HepG2 (cell line): ENCODE results near the gene C16orf90. TPM values are rescaled to one million over a fixed set of nuclear protein-coding genes. Genes with fewer than 3 reads are reported as not detected.

Source experiments
- ATAC-seq: fragments of 200-7000 bp; cut with Tn5 transposase; 3 replicates; pipeline ENCODE4 v1.9.1; 2020; ENCODE audit warnings: mild to moderate bottlenecking, moderate library complexity
- BruUV-seq: library from RNA; stranded (reverse); fragments of 400-500 nt; replicated peaks from 2 replicates; lab custom pipeline; 2021; lab: Mats Ljungman, UMichigan
- CTCF ChIA-PET: fragments of 300-600 bp; formaldehyde crosslinking; extraction: SDS; loops from one replicate; lab custom pipeline; 2021; ENCODE audit warnings: low total read pairs, inconsistent platforms, low intra/inter-chr PET ratio; lab: Yijun Ruan, JAX
- POLR2A ChIA-PET: fragments of 350-600 bp; sonication (Branson Sonifier 250); formaldehyde crosslinking; loops from one replicate; lab custom pipeline; 2020; ENCODE audit warnings: antibody characterized with exemption, inconsistent platforms; lab: Yijun Ruan, JAX
- DNase-seq: peaks from one replicate; pipeline ENCODE4 v3.0.0-alpha.2; 2015; ENCODE audit warnings: low spot score
- FAIRE-seq: peaks from 3 replicates; lab custom pipeline; 2011; peaks lifted over from hg19 to GRCh38; lab: Jason Lieb, UNC
- H2AFZ ChIP-seq: one replicate; pipeline ENCODE4 v1.6.1; 2011; ENCODE audit warnings: low read length, inconsistent platforms
- H3K27ac ChIP-seq: fragments of 300-600 bp; 3 replicates; pipeline ENCODE4 v1.8.0; 2011; ENCODE audit warnings: mixed run types, mild to moderate bottlenecking, mixed read lengths, low read length, inconsistent platforms; ENCODE audit not compliant: insufficient read depth; ENCODE audit errors: extremely low read length
- H3K27me3 ChIP-seq, 2 experiments: fragments of 200-600 bp in 1 of 2; 2 replicates in 1 of 2; 3 replicates in 1 of 2; pipeline versions ENCODE4 v1.6.0 to v1.8.0; 2011; ENCODE audit warnings: low read length in 2 of 2, mild to moderate bottlenecking in 2 of 2, moderate library complexity in 2 of 2, inconsistent platforms in 1 of 2; ENCODE audit not compliant: insufficient read depth in 2 of 2, control insufficient read depth in 1 of 2
- H3K36me3 ChIP-seq, 2 experiments: fragments of 200-600 bp in 1 of 2; replicated peaks in 1 of 2; 2 replicates in 1 of 2; 3 replicates in 1 of 2; pipeline versions ENCODE4 v1.5.1 to v1.8.0; 2011; ENCODE audit warnings: low read length in 2 of 2, inconsistent platforms in 1 of 2; ENCODE audit not compliant: insufficient read depth in 2 of 2, control insufficient read depth in 1 of 2
- H3K4me1 ChIP-seq: 2 replicates; pipeline ENCODE4 v1.5.1; 2012; ENCODE audit warnings: low read length, inconsistent platforms; ENCODE audit not compliant: insufficient read depth
- H3K4me2 ChIP-seq: 2 replicates; pipeline ENCODE4 v1.6.0; 2011; ENCODE audit warnings: low read depth, low read length, inconsistent platforms
- H3K4me3 ChIP-seq, 3 experiments: fragments of 200-600 bp in 1 of 3; sonication (generic), shearing (Covaris generic) in 1 of 3; replicated peaks in 1 of 3; 2 replicates each; pipeline ENCODE4 v1.5.1; 2011 to 2016; ENCODE audit warnings: low read length in 3 of 3, inconsistent platforms in 2 of 3, low read depth in 2 of 3, mild to moderate bottlenecking in 2 of 3, control low read depth in 1 of 3, mixed read lengths in 1 of 3; ENCODE audit not compliant: insufficient read depth in 1 of 3
- H3K79me2 ChIP-seq: one replicate; pipeline ENCODE4 v1.6.1; 2011; ENCODE audit warnings: low read length, inconsistent platforms; ENCODE audit not compliant: insufficient read depth
- H3K9ac ChIP-seq: 2 replicates; pipeline ENCODE4 v1.6.0; 2011; ENCODE audit warnings: mild to moderate bottlenecking, low read depth, low read length, inconsistent platforms; ENCODE audit not compliant: insufficient read depth
- H3K9me3 ChIP-seq: 2 replicates; pipeline ENCODE4 v1.5.1; 2012; ENCODE audit warnings: mild to moderate bottlenecking, low read length
- H4K20me1 ChIP-seq: 2 replicates; pipeline ENCODE4 v1.6.0; 2011; ENCODE audit warnings: inconsistent platforms, mild to moderate bottlenecking, low read length, moderate library complexity; ENCODE audit not compliant: insufficient read depth
- BCL6 ChIP-seq: IDR thresholded peaks from 2 replicates; pipeline ENCODE4 v1.6.1; 2016; ENCODE audit warnings: missing genetic modification reagents, missing compliant biosample characterization
- DNMT3B ChIP-seq: conservative IDR thresholded peaks from 2 replicates; pipeline ENCODE4 v1.6.1; 2016; ENCODE audit warnings: missing biosample characterization, control low read depth
- IRF1 ChIP-seq: sonication (generic); formaldehyde crosslinking; IDR thresholded peaks from 2 replicates; pipeline ENCODE4 v1.4.0; 2020; ENCODE audit warnings: low read depth, mild to moderate bottlenecking, missing genetic modification reagents
- MAF1 ChIP-seq: sonication (generic); formaldehyde crosslinking; IDR thresholded peaks from 2 replicates; pipeline ENCODE4 v1.5.0; 2020; ENCODE audit warnings: missing genetic modification reagents, borderline replicate concordance
- PPARG ChIP-seq: conservative IDR thresholded peaks from 2 replicates; pipeline ENCODE4 v1.6.1; 2016; ENCODE audit warnings: missing biosample characterization, missing genetic modification reagents
- XBP1 ChIP-seq: sonication (generic); formaldehyde crosslinking; IDR thresholded peaks from 2 replicates; pipeline ENCODE4 v1.5.0; 2020; ENCODE audit warnings: missing genetic modification reagents
- ZSCAN25 ChIP-seq: sonication (generic); formaldehyde crosslinking; IDR thresholded peaks from 2 replicates; pipeline ENCODE4 v1.8.0; 2022; ENCODE audit warnings: mild to moderate bottlenecking, missing genetic modification reagents
- WGBS: methylation state at CpG from one replicate; pipeline ENCODE4 v1.1.6; 2017; ENCODE audit warnings: low lambda C conversion rate; 5-methylcytosine and 5-hydroxymethylcytosine counted together
- in situ Hi-C: cut with HindIII; loops from 2 replicates; pipeline ENCODE4 v1.10.0; 2017; ENCODE audit warnings: low pct_unique_long_range_greater_than_20kb; ENCODE audit not compliant: extremely low pct_ligation_motif_present
- intact Hi-C: fragments of 100-400 bp; cut with micrococcal nuclease; formaldehyde crosslinking; loops from one replicate; pipeline ENCODE4 v1.10.0; 2022; ENCODE audit not compliant: unreplicated experiment
- polyA plus RNA-seq, 8 experiments: library from polyadenylated mRNA; depleted of rRNA in 3 of 8; stranded (reverse) in 7 of 8; unstranded in 1 of 8; fragments of >200 nt; fragmentation: Illumina TruSeq in 4 of 8; extraction: Trizol in 4 of 8; gene quantifications; 2 replicates each; pipeline versions ENCODE4 v1.2.1 to v1.2.3, GENCODE V29; 2011 to 2016; ENCODE audit warnings: low read depth in 4 of 8, missing spikeins in 1 of 8, mixed read lengths in 1 of 8; ENCODE audit not compliant: insufficient read depth in 1 of 8
- total RNA-seq, 5 experiments: library from RNA; depleted of rRNA; stranded (reverse); fragments of >200 nt; fragmentation: Illumina TruSeq; extraction: Trizol; gene quantifications; 2 replicates each; pipeline ENCODE4 v1.2.3, GENCODE V29; 2016; ENCODE audit warnings: low read depth in 1 of 5
- TF ChIP-seq, protein P1 (sequence below): sonication (generic); formaldehyde crosslinking; conservative IDR thresholded peaks from 2 replicates; pipeline ENCODE4 v1.4.0; 2020; ENCODE audit warnings: mild to moderate bottlenecking, missing genetic modification reagents, moderate library complexity
- TF ChIP-seq, protein P2 (sequence below): IDR thresholded peaks from 2 replicates; pipeline ENCODE4 v1.4.0; 2020; ENCODE audit warnings: mild to moderate bottlenecking, missing genetic modification reagents

Gene C16orf90
- total and polyA plus RNA-seq, 2 of the 13 experiments (the other 11 are each of a cell fraction or from before 2014, with no cell fraction given), result not detected

DNA sequence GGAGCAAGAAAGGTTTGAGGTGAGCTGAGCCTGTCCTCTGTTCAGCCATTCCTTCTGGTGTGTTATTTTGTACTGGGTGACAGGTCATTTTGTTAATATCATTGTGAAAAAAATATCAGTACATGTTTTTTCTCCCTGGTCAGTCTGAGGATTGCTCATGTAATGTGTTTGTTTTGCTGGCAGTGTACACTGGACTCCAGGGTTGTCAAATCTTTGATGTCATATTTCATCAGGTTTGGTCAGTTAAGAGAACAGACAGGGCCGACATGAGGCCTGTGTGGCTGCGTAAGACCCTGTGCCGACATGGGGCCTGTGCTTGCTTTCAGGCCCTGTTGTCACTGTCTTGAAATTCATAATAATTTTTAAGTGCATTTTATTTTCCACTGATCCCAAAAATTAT, 28.0 kb upstream of the C16orf90 start:
- H3K27me3 ChIP-seq, result no peaks in the 10 kb centered on the region
- no peak overlapping the region for H2AFZ ChIP-seq
- FAIRE-seq (no peak), ATAC-seq (no peak; the same call in 2 of the 3 replicates), DNase-seq (peak; percentile 29)
- H3K4me3 ChIP-seq, result no peak overlapping the region
- CTCF ChIA-PET, result no interaction called here
- no peaks in the 10 kb centered on the region for H3K79me2 ChIP-seq
- H4K20me1 ChIP-seq, result no peaks in the 10 kb centered on the region
- no TSS peak for BruUV-seq
- H3K27ac ChIP-seq, result peak overlapping the region; percentile 3
- 73% methylated on average over 3 of the region's 3 CpGs for WGBS
- peaks cover 10% of the 10 kb centered on the region for H3K4me1 ChIP-seq
- POLR2A ChIA-PET, result no interaction called here
- in situ Hi-C loops, result no loop called here
- intact Hi-C loops, result no loop called here
- H3K4me2 ChIP-seq, result no peak overlapping the region
- H3K36me3 ChIP-seq, result peaks cover 11 to 38% of the 10 kb centered on the region in 2 experiments; a peak in 4 of 5 replicates
- no peaks in the 10 kb centered on the region for H3K9me3 ChIP-seq
- H3K9ac ChIP-seq, result no peak overlapping the region
- TF ChIP-seq XBP1 (CRISPR knock-in tag) (no peak), DNMT3B (CRISPR knock-in tag) (no peak), ZSCAN25 (CRISPR knock-in tag) (no peak), IRF1 (CRISPR knock-in tag) (no peak), MAF1 (no peak), PPARG (CRISPR knock-in tag) (0 out of 2 replicates have a peak, but pooled peaks have one; percentile 32), BCL6 (CRISPR knock-in tag) (0 out of 2 replicates have a peak, but pooled peaks have one; percentile 26)
- TF ChIP-seq, protein P1, sequence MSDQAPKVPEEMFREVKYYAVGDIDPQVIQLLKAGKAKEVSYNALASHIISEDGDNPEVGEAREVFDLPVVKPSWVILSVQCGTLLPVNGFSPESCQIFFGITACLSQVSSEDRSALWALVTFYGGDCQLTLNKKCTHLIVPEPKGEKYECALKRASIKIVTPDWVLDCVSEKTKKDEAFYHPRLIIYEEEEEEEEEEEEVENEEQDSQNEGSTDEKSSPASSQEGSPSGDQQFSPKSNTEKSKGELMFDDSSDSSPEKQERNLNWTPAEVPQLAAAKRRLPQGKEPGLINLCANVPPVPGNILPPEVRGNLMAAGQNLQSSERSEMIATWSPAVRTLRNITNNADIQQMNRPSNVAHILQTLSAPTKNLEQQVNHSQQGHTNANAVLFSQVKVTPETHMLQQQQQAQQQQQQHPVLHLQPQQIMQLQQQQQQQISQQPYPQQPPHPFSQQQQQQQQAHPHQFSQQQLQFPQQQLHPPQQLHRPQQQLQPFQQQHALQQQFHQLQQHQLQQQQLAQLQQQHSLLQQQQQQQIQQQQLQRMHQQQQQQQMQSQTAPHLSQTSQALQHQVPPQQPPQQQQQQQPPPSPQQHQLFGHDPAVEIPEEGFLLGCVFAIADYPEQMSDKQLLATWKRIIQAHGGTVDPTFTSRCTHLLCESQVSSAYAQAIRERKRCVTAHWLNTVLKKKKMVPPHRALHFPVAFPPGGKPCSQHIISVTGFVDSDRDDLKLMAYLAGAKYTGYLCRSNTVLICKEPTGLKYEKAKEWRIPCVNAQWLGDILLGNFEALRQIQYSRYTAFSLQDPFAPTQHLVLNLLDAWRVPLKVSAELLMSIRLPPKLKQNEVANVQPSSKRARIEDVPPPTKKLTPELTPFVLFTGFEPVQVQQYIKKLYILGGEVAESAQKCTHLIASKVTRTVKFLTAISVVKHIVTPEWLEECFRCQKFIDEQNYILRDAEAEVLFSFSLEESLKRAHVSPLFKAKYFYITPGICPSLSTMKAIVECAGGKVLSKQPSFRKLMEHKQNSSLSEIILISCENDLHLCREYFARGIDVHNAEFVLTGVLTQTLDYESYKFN (CRISPR knock-in tag), result peak; percentile 30; the same call in 1 of the 2 replicates
- TF ChIP-seq, protein P2, sequence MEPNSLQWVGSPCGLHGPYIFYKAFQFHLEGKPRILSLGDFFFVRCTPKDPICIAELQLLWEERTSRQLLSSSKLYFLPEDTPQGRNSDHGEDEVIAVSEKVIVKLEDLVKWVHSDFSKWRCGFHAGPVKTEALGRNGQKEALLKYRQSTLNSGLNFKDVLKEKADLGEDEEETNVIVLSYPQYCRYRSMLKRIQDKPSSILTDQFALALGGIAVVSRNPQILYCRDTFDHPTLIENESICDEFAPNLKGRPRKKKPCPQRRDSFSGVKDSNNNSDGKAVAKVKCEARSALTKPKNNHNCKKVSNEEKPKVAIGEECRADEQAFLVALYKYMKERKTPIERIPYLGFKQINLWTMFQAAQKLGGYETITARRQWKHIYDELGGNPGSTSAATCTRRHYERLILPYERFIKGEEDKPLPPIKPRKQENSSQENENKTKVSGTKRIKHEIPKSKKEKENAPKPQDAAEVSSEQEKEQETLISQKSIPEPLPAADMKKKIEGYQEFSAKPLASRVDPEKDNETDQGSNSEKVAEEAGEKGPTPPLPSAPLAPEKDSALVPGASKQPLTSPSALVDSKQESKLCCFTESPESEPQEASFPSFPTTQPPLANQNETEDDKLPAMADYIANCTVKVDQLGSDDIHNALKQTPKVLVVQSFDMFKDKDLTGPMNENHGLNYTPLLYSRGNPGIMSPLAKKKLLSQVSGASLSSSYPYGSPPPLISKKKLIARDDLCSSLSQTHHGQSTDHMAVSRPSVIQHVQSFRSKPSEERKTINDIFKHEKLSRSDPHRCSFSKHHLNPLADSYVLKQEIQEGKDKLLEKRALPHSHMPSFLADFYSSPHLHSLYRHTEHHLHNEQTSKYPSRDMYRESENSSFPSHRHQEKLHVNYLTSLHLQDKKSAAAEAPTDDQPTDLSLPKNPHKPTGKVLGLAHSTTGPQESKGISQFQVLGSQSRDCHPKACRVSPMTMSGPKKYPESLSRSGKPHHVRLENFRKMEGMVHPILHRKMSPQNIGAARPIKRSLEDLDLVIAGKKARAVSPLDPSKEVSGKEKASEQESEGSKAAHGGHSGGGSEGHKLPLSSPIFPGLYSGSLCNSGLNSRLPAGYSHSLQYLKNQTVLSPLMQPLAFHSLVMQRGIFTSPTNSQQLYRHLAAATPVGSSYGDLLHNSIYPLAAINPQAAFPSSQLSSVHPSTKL (CRISPR knock-in tag), result 0 out of 2 replicates have a peak, but pooled peaks have one; percentile 17
